ENCODE measurements around the gene GPR22. TPM values are rescaled to one million over a fixed set of nuclear protein-coding genes. Genes with fewer than 3 reads are reported as not detected.

GPR22 gene
- total RNA-seq, 4 donors from 2014 or later, result 0.14 TPM; not detected in 3

DNA sequence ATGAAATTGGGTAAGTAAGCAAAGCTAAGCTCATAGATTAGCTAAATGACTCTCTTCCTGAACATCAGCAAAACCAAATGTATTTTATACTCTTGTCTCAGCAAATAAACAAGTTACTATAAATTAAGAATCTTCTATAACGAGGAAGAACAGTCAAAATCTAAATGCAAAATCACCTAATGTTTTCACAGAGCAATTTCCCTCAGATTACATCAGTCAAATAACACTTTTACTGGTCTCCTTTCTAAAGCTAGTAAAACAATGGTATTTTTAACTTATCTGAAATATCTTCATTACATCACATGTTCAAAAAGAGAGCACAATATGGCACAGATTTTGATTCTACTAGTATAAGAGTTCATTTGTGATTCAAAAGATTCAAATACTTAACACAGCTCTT lies 16.5 kb upstream of the GPR22 start:
- in situ Hi-C loops (cut with MboI; ENCODE audit: low pct_ligation_motif_present in 1 of 4, low pct_unique_long_range_greater_than_20kb in 1 of 4, low sequenced_read_pairs in 3 of 4) (loop anchor here in 3 of 4 donors (10.0 to 25.0 kb wide), 2 partner anchors 271 to 434 kb away; partner anchors contain the start of gene DLD (in 1 of the 3)), intact Hi-C loops (cut with DNase I; ENCODE audit: low total_unique reads) (no loop called here)
- no peak overlapping the region for H3K27ac ChIP-seq
- H3K36me3 ChIP-seq, result peaks cover 0 to 6% (median 0%) of the 10 kb centered on the region in 4 donors
- TF ChIP-seq, protein P1, sequence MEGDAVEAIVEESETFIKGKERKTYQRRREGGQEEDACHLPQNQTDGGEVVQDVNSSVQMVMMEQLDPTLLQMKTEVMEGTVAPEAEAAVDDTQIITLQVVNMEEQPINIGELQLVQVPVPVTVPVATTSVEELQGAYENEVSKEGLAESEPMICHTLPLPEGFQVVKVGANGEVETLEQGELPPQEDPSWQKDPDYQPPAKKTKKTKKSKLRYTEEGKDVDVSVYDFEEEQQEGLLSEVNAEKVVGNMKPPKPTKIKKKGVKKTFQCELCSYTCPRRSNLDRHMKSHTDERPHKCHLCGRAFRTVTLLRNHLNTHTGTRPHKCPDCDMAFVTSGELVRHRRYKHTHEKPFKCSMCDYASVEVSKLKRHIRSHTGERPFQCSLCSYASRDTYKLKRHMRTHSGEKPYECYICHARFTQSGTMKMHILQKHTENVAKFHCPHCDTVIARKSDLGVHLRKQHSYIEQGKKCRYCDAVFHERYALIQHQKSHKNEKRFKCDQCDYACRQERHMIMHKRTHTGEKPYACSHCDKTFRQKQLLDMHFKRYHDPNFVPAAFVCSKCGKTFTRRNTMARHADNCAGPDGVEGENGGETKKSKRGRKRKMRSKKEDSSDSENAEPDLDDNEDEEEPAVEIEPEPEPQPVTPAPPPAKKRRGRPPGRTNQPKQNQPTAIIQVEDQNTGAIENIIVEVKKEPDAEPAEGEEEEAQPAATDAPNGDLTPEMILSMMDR (IDR thresholded peaks at IDR 0.05), result no peak
- TF ChIP-seq EP300 (IDR thresholded peaks at IDR 0.05; ENCODE audit: low read depth) (no peak), POLR2AphosphoS5 (IDR thresholded peaks at IDR 0.05) (no peak), POLR2A (IDR thresholded peaks at IDR 0.05) (no peak)
- H3K4me3 ChIP-seq, result no peak overlapping the region
- no peaks in the 10 kb centered on the region for H3K4me1 ChIP-seq
- no peaks in the 10 kb centered on the region for H3K9me3 ChIP-seq
- no peak for DNase-seq
- 91 to 93% methylated on average over 1 of the region's 1 CpG for WGBS, 2 donors (ENCODE audit: low coverage in 1 of 2)
- no peaks in the 10 kb centered on the region for H3K27me3 ChIP-seq

DNA sequence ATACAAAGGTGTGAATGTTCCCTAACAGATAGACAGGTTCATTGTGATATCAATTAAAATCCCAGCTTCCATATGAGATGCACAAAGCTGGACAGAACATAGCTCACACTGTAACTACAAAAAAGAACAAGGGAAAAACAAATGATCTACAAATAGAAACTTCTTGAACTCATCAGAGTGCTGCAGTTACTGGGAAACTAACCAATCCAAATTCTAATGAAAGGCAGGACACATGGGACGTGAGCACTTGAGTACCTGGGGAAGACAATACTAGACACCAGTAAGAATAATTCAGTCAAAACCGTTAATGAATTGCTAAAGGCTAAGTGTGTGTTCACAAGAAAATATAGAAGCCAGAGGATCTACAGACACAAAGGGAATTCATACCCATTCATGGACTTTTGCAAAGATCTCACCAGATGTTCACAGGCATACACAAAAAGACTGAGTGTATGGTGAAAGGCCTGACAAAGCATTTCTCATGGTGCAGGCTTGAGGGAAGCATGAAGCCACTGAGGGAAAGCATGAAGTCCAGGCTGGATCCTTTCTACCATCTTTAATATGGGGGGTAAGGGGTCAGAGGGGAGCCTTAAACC lies 7.8 kb upstream of the GPR22 start:
- intact Hi-C loops (cut with DNase I; ENCODE audit: low total_unique reads) (loop anchor here (2.0 to 5.0 kb wide), 3 partner anchors 265 to 1055 kb away; no protein-coding TSS in a partner anchor), in situ Hi-C loops (cut with MboI; ENCODE audit: low pct_ligation_motif_present in 1 of 4, low pct_unique_long_range_greater_than_20kb in 1 of 4, low sequenced_read_pairs in 3 of 4) (loop anchor here in 3 of 4 donors (10.0 to 25.0 kb wide), 3 partner anchors 263 to 425 kb away; partner anchors contain the start of gene DLD (in 1 of the 3))
- Histone ChIP-seq H3K9me3 (no peaks in the 10 kb centered on the region), H3K4me3 (no peak overlapping the region), H3K4me1 (no peaks in the 10 kb centered on the region), H3K27ac (no peak overlapping the region), H3K27me3 (no peaks in the 10 kb centered on the region), H3K36me3 (peaks cover 0 to 7% (median 0%) of the 10 kb centered on the region in 4 donors)
- no peak for DNase-seq
- no peak for TF ChIP-seq POLR2AphosphoS5 (IDR thresholded peaks at IDR 0.05)
- TF ChIP-seq EP300 (IDR thresholded peaks at IDR 0.05; ENCODE audit: low read depth), result no peak
- WGBS, 2 donors (ENCODE audit: low coverage in 1 of 2), result 60 to 81% methylated on average over 1 to 2 of the region's 2 CpGs

DNA sequence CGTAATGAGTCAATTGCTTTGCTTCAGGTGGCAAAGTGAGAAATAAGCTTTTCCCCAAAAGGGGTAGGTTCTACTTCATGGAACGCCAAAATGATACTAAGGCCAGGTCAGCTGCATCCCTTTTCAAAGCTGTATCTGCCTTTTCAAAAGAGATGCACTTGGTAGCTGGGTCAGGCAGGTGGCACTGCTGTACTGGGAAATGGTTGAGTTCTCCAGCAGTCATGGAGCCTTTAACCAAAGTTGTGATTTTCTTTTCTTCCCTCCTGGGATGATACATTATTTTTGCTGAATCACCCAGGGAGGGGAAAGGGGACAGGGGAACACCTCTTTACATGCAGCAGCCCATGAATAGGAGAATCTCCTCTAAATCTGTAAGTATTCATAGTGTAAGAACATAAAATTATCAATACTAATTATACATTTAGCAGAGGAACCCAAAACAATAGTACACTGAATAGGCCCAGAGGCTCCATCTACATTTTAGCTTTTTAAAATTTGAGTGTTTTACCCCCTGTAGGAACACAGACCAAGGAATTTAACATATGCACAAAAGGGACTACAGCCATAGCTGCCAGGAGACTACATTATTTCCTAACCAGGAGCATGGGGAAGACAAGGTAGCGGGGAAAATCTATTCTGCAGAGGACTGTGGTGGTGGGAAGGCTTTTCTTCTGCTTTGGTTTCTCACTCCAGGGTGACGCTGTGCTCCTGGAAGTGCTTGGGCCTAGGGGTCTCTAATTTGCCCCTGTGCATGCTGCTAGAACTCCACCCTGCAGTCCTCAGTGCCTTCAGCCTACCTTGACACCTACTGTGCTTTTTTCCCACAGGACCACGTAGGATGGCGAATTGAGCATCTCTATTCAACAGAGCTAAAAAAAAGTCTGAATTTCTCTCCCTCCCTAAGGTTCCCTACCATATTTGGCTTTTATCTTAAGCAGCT lies 6.4 kb upstream of the GPR22 start:
- Histone ChIP-seq H3K9me3 (no peaks in the 10 kb centered on the region), H3K27ac (no peak overlapping the region), H3K4me3 (no peak overlapping the region), H3K27me3 (no peaks in the 10 kb centered on the region), H3K4me1 (no peaks in the 10 kb centered on the region), H3K36me3 (peaks cover 0 to 2% (median 0%) of the 10 kb centered on the region in 4 donors)
- TF ChIP-seq, protein P1 (IDR thresholded peaks at IDR 0.05), result peak; percentile 63 to 73 (median 69)
- TF ChIP-seq POLR2A (IDR thresholded peaks at IDR 0.05), result no peak
- intact Hi-C loops (cut with DNase I; ENCODE audit: low total_unique reads) (loop anchor here (2.0 to 5.0 kb wide), 3 partner anchors 264 to 1054 kb away; no protein-coding TSS in a partner anchor), in situ Hi-C loops (cut with MboI; ENCODE audit: low pct_ligation_motif_present in 1 of 4, low pct_unique_long_range_greater_than_20kb in 1 of 4, low sequenced_read_pairs in 3 of 4) (loop anchor here in 3 of 4 donors (10.0 to 25.0 kb wide), 3 partner anchors 261 to 424 kb away; partner anchors contain the start of gene DLD (in 1 of the 3))
- WGBS, 2 donors (ENCODE audit: low coverage in 1 of 2), result 77 to 90% methylated on average over 3 to 6 of the region's 6 CpGs
- DNase-seq, result peak; percentile 54

DNA sequence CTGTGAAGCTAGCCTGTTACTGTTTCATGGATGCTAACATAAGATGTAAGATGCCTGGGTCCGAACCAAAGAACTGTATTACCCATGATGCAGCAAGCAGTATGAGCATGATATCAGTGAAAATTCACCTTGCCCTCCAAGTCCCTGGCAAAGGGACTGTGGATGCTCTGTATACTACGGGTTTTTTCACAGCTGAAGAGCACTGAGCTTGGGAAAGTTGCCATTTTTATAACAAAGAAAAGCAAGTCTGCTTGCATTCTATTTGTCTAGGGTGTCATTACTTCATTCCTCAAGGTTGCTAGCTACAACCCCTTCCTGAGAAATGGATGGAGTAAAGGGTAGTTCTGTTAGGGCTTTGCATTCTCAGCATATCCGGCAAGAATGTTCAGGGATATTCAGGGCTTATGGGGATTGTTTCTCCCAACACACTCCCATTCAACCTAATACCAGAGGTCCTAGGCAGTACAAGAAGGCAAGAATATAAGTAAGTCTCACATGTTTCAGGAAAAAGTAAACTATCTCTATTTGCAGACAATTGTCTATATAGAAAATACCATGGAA lies 5.1 kb upstream of the GPR22 start:
- TF ChIP-seq EP300 (IDR thresholded peaks at IDR 0.05; ENCODE audit: low read depth), result no peak
- no peak for TF ChIP-seq POLR2A (IDR thresholded peaks at IDR 0.05)
- TF ChIP-seq POLR2AphosphoS5 (IDR thresholded peaks at IDR 0.05), result no peak
- TF ChIP-seq, protein P1 (IDR thresholded peaks at IDR 0.05), result no peak
- Histone ChIP-seq H3K9me3 (no peaks in the 10 kb centered on the region), H3K27me3 (no peaks in the 10 kb centered on the region), H3K4me3 (no peak overlapping the region), H3K27ac (no peak overlapping the region), H3K4me1 (no peaks in the 10 kb centered on the region), H3K36me3 (no peaks in the 10 kb centered on the region)
- in situ Hi-C loops (cut with MboI; ENCODE audit: low pct_ligation_motif_present in 1 of 4, low pct_unique_long_range_greater_than_20kb in 1 of 4, low sequenced_read_pairs in 3 of 4) (loop anchor here in 3 of 4 donors (10.0 to 25.0 kb wide), 3 partner anchors 260 to 423 kb away; partner anchors contain the start of gene DLD (in 1 of the 3)), intact Hi-C loops (cut with DNase I; ENCODE audit: low total_unique reads) (loop anchor here (5.0 kb wide), 2 partner anchors 263 to 1053 kb away; no protein-coding TSS in a partner anchor)
- DNase-seq, result no peak
- WGBS, 2 donors (ENCODE audit: low coverage in 1 of 2), result 82 to 87% methylated on average over 3 of the region's 3 CpGs

All from transverse colon (tissue), 4 donors.